ENCODE data around the gene P2RX2. TPM values are rescaled to one million over a fixed set of nuclear protein-coding genes. Genes with fewer than 3 reads are reported as not detected.

P2RX2 gene
- total RNA-seq, 1 donor from 2014 or later = not detected

DNA sequence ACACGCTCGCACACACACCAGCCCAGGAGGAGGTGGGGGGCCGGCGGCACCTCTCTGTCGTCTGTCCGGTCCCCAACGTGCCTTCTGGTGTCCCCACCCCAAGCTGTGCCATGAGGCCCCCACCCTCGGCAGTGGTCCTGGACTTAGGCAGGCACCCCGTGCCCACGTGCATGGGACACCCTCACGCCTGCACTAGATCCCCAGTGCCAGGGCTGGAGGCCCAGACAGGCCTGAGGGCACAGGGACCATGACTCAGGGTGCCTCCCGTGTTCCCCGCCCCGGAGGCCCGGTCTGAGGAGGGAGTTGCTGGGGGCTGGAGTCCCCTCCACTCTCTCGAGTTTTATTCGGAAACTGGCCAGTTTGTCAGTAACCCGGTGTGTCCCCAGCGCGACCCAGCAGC, 47.0 kb upstream of the P2RX2 start:
- no peaks in the 10 kb centered on the region for H3K9me3 ChIP-seq
- H3K36me3 ChIP-seq = peaks cover 0 to 14% of the 10 kb centered on the region in 2 donors
- no peak overlapping the region for H3K27ac ChIP-seq
- H3K4me1 ChIP-seq = no peaks in the 10 kb centered on the region
- no peaks in the 10 kb centered on the region for H3K27me3 ChIP-seq
- TF ChIP-seq POLR2AphosphoS5 (IDR thresholded peaks at IDR 0.05; ENCODE audit: insufficient read depth in 1 of 2, low read depth in 1 of 2) (no peak), POLR2A (IDR thresholded peaks at IDR 0.05) (no peak)
- DNase-seq (ENCODE audit: extremely low spot score in 2 of 2) = no peak
- H3K4me3 ChIP-seq = no peak overlapping the region
- intact Hi-C loops (cut with DNase I) = no loop called here

DNA sequence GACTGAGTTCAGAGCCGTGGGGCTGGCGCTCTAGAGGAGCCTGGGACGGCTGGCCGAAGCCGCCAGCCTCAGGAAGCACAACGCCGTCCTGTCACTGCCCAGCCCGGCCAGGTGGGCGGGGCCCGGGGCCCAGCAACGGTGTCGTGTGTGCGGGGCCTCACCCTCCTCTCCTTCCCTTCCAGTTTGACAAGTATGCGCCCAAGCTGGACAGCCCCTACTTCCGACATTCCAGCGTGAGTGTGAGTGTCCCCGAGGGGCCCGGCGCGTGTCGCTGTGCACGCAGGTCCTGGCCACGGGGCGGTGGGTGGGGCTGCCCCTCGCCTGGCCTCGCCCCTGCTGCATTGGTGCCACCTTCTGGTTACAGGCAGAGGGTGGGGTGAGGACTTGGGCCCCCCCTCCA, 46.5 kb upstream of the P2RX2 start:
- intact Hi-C loops (cut with DNase I) = no loop called here
- TF ChIP-seq, protein P1, sequence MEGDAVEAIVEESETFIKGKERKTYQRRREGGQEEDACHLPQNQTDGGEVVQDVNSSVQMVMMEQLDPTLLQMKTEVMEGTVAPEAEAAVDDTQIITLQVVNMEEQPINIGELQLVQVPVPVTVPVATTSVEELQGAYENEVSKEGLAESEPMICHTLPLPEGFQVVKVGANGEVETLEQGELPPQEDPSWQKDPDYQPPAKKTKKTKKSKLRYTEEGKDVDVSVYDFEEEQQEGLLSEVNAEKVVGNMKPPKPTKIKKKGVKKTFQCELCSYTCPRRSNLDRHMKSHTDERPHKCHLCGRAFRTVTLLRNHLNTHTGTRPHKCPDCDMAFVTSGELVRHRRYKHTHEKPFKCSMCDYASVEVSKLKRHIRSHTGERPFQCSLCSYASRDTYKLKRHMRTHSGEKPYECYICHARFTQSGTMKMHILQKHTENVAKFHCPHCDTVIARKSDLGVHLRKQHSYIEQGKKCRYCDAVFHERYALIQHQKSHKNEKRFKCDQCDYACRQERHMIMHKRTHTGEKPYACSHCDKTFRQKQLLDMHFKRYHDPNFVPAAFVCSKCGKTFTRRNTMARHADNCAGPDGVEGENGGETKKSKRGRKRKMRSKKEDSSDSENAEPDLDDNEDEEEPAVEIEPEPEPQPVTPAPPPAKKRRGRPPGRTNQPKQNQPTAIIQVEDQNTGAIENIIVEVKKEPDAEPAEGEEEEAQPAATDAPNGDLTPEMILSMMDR (IDR thresholded peaks at IDR 0.05) = no peak
- TF ChIP-seq POLR2A (IDR thresholded peaks at IDR 0.05) (no peak), POLR2AphosphoS5 (IDR thresholded peaks at IDR 0.05; ENCODE audit: insufficient read depth in 1 of 2, low read depth in 1 of 2) (no peak)
- no peak overlapping the region for H3K27ac ChIP-seq
- peaks cover 0 to 14% of the 10 kb centered on the region in 2 donors for H3K36me3 ChIP-seq
- no peak for DNase-seq (ENCODE audit: extremely low spot score in 2 of 2)
- no peaks in the 10 kb centered on the region for H3K9me3 ChIP-seq
- no peak overlapping the region for H3K4me3 ChIP-seq
- H3K4me1 ChIP-seq = no peaks in the 10 kb centered on the region
- H3K27me3 ChIP-seq = no peaks in the 10 kb centered on the region

DNA sequence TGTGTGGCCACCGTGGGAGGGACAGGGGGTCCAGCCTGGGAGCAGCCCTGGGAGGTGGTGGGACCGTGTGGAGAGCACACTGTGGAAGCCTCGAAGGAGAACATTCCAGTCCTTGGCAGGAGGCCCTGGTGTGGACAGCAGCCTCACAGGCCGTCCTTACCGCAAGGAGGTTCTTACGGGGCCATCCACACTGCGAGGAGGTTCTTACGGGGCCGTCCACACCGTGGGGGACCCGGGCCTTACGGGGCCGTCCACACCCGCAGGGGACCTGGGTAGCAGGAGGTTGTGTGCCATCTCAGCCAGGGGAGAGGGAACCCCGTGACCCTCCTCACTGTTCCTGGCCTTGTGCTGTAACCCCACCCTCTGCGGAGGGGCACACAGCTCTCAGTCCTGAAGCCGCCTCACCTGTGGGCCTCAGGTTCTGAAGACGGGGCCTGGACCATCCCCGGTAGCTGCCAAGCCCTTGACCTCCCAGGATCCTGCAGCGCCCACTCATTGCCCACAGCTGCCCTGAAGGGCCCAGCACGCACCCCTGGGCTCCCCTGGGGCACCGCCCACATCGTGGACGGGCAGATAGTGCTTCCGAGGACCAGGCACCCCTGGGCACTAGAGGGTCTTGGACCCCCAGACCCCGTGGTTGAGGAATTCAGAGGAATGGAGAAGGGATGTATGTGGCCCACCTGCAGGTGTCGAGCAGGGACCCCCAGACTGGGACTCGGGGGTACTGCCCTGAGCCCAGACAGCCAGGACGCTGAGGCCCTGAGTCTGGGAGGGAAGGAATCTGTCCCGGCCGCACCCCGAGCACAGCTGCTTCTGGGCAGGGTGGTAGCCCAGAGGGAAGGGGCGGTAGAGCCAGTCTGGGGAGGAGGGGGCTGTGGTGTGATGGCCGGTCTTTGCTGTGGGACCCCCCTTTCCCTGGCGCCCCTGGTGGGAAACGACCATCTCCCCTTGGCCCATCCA, 45.5 kb upstream of the P2RX2 start:
- TF ChIP-seq, protein P1 (IDR thresholded peaks at IDR 0.05) = no peak
- TF ChIP-seq POLR2A (IDR thresholded peaks at IDR 0.05) = no peak
- no peak for TF ChIP-seq POLR2AphosphoS5 (IDR thresholded peaks at IDR 0.05; ENCODE audit: insufficient read depth in 1 of 2, low read depth in 1 of 2)
- H3K9me3 ChIP-seq = no peaks in the 10 kb centered on the region
- no peaks in the 10 kb centered on the region for H3K4me1 ChIP-seq
- H3K27me3 ChIP-seq = no peaks in the 10 kb centered on the region
- intact Hi-C loops (cut with DNase I) = no loop called here
- no peak overlapping the region for H3K27ac ChIP-seq
- DNase-seq (ENCODE audit: extremely low spot score in 2 of 2) = no peak
- peaks cover 0 to 14% of the 10 kb centered on the region in 2 donors for H3K36me3 ChIP-seq
- H3K4me3 ChIP-seq = no peak overlapping the region

DNA sequence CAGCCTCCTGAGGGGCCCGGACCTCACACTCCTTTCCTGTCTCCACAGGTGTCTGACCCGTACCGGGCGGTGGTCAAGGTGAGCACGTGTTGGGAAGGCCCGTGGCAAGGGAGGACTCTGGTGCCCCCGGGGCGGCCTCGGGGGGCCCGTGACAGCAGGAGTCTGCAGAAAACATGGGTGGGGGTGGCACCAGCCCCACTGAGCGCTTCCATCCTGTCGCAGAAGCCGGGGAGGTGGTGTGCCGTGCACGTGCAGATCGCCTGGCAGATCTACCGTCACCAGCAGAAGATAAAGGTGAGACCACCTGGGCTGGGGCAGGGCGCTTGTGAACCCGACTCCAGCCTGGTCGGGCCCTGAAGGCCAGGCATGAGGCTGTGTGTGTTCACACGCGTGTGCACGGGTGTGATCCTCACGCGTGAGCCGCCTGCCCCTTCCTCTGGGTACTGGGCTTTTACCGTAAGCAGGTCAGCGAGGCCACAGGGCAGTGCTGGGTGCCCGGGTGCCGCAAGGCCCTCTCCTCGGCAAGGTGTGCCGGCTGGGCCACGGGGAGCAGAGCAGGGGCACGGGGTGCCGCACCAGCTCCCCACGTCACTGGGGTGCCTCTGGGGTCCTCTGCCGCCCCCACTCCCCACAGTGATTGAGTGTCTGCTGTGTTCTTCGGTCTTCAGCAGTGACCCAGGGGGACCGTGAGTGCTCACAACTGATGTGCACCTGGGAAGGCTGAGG, 44.1 kb upstream of the P2RX2 start:
- peaks cover 0 to 14% of the 10 kb centered on the region in 2 donors for H3K36me3 ChIP-seq

DNA sequence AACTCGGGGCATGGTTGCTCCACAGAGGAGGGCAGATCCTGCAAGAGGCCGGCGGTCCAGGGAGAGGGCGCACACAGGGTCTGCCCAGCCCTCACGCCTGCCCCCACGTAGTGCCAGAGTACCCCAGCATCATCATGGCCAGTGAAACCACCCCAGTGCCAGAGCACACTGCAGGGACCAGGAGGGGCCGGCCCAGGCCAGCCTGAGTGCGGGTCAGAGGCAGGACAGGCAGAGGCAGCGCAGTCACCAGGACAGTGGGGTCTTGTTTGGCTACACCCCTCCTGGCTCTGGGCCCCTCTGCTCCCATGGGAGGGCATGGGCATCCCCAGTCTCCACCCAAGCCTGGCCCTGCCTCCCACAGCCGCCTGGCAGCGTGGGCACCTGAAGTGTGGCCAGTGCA, 42.9 kb upstream of the P2RX2 start:
- no peak overlapping the region for H3K27ac ChIP-seq
- intact Hi-C loops (cut with DNase I) = no loop called here
- peaks cover 0 to 14% of the 10 kb centered on the region in 2 donors for H3K36me3 ChIP-seq
- H3K4me1 ChIP-seq = no peaks in the 10 kb centered on the region
- H3K9me3 ChIP-seq = no peaks in the 10 kb centered on the region
- H3K4me3 ChIP-seq = no peak overlapping the region
- DNase-seq (ENCODE audit: extremely low spot score in 2 of 2) = no peak
- TF ChIP-seq POLR2A (IDR thresholded peaks at IDR 0.05) = no peak
- TF ChIP-seq, protein P1 (IDR thresholded peaks at IDR 0.05) = no peak
- TF ChIP-seq POLR2AphosphoS5 (IDR thresholded peaks at IDR 0.05; ENCODE audit: insufficient read depth in 1 of 2, low read depth in 1 of 2) = no peak
- H3K27me3 ChIP-seq = no peaks in the 10 kb centered on the region

More for the DNA sequence above, 44.1 kb upstream of the P2RX2 start:
- Histone ChIP-seq H3K27me3 (no peaks in the 10 kb centered on the region), H3K9me3 (no peaks in the 10 kb centered on the region), H3K4me3 (no peak overlapping the region), H3K27ac (no peak overlapping the region), H3K4me1 (no peaks in the 10 kb centered on the region)
- TF ChIP-seq, protein P1 (IDR thresholded peaks at IDR 0.05) = no peak
- TF ChIP-seq POLR2AphosphoS5 (IDR thresholded peaks at IDR 0.05; ENCODE audit: insufficient read depth in 1 of 2, low read depth in 1 of 2) (no peak), POLR2A (IDR thresholded peaks at IDR 0.05) (no peak)
- intact Hi-C loops (cut with DNase I) = no loop called here
- DNase-seq (ENCODE audit: extremely low spot score in 2 of 2) = no peak
